Nephron (organoid): Measurements from ENCODE around the gene MORN1.

Source experiments
- H3K27ac Mint-ChIP-seq, 3 experiments: 2 replicates each; pipeline ENCODE4 v1.8.0; 2020; ENCODE audit warnings: mixed read lengths in 3 of 3, mild to moderate bottlenecking in 2 of 3, moderate library complexity in 1 of 3
- H3K27me3 Mint-ChIP-seq: 2 replicates; pipeline ENCODE4 v1.8.0; 2021; ENCODE audit warnings: low read depth, mild to moderate bottlenecking, moderate library complexity, mixed read lengths
- H3K36me3 Mint-ChIP-seq: 2 replicates; pipeline ENCODE4 v1.8.0; 2020; ENCODE audit warnings: low read depth, mixed read lengths
- H3K4me1 Mint-ChIP-seq: 2 replicates; pipeline ENCODE4 v1.8.0; 2020; ENCODE audit warnings: mixed read lengths
- H3K4me3 Mint-ChIP-seq, 3 experiments: 2 replicates each; pipeline ENCODE4 v1.8.0; 2020; ENCODE audit warnings: mild to moderate bottlenecking in 3 of 3, mixed read lengths in 3 of 3, moderate library complexity in 2 of 3
- H3K9me3 Mint-ChIP-seq: 2 replicates; pipeline ENCODE4 v1.8.0; 2020; ENCODE audit warnings: mixed read lengths
- TF ChIP-seq, protein P1 (sequence below), 3 experiments: fragments of 200-600 bp; sonication (generic); IDR thresholded peaks; one replicate each; pipeline ENCODE4 v1.5.0; 2021; ENCODE audit warnings: antibody characterized with exemption in 3 of 3; ENCODE audit not compliant: unreplicated experiment in 3 of 3

The MORN1 gene

DNA sequence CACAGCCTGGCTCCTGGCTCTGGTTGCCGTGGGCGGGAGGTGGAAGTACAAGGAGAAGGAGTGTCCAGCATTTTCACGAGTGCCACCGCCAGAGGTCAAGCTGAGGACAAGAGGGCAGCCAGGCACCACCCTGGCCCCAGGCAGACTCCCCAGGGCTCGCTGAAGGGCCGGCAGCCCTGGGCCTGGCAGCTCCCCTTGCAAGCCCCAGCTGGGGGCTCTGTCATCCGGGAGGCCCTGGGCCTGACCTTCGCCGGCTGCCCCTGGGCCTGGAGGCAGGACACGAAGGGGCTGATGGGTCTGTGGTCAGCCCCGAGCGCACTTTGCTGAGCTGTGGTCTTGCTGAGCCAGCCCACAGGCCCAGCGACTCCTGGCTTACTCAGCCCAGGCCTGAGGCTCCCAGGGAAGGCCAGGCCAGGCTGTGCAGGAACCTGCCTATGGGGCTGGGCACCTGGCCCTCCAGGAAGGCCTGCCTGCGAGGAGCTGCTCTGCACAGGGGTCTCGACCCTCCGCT lies 74.8 kb downstream of the MORN1 start:
- no peaks in the 10 kb centered on the region for H3K36me3 Mint-ChIP-seq
- H3K4me1 Mint-ChIP-seq: peaks cover 16% of the 10 kb centered on the region
- no peak overlapping the region for H3K4me3 Mint-ChIP-seq
- no peaks in the 10 kb centered on the region for H3K27me3 Mint-ChIP-seq
- peak overlapping the region; percentile 94 to 96 (median 95) for H3K27ac Mint-ChIP-seq
- TF ChIP-seq, protein P1, sequence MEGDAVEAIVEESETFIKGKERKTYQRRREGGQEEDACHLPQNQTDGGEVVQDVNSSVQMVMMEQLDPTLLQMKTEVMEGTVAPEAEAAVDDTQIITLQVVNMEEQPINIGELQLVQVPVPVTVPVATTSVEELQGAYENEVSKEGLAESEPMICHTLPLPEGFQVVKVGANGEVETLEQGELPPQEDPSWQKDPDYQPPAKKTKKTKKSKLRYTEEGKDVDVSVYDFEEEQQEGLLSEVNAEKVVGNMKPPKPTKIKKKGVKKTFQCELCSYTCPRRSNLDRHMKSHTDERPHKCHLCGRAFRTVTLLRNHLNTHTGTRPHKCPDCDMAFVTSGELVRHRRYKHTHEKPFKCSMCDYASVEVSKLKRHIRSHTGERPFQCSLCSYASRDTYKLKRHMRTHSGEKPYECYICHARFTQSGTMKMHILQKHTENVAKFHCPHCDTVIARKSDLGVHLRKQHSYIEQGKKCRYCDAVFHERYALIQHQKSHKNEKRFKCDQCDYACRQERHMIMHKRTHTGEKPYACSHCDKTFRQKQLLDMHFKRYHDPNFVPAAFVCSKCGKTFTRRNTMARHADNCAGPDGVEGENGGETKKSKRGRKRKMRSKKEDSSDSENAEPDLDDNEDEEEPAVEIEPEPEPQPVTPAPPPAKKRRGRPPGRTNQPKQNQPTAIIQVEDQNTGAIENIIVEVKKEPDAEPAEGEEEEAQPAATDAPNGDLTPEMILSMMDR (IDR thresholded peaks at IDR 0.05; ENCODE audit: unreplicated experiment in 3 of 3): no peak
- no peaks in the 10 kb centered on the region for H3K9me3 Mint-ChIP-seq

DNA sequence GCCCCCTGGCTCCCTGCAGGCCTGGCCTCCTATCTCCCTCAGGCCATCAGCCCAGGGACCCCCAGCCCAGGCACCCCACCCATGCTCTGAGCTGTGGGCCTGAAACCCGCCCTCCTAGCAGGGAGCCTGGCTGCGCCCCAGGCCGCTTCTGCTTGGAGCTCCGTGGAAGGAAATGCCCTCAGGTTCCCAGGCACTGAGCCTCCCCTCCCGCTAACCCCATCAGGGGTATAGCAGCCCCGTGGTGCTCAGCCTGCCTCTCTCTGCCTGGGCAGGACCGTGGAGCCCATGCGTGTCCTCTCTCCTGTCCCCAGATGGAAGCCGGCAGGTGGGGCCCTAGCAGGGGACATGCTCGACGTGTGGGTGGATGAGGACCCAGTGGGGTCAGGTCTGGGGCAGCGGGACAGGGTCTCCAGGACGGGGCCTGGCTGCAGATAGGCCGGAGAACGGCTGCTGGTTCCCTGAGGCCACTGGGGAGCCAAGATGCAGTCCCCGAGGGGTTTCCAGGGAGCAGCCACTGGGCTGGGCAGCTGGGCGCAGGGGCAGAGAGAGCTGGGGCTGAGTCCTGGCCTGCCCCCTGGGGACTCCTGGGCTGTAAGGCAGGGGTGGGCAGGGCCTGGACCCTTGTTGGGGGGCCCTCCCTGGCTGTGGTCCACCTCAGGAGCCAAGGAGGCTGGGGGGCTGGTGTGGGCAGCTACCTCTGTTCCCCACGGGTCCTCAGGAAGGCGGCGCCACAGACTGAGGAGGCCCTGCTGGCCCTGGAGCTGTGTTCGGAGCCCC lies 75.5 kb downstream of the MORN1 start:
- no peaks in the 10 kb centered on the region for H3K9me3 Mint-ChIP-seq
- peaks cover 15% of the 10 kb centered on the region for H3K4me1 Mint-ChIP-seq
- TF ChIP-seq, protein P1 (IDR thresholded peaks at IDR 0.05; ENCODE audit: unreplicated experiment in 3 of 3): no peak
- no peaks in the 10 kb centered on the region for H3K36me3 Mint-ChIP-seq
- no peaks in the 10 kb centered on the region for H3K27me3 Mint-ChIP-seq
- H3K27ac Mint-ChIP-seq: peak overlapping the region; percentile 88 to 96 (median 95)
- peak overlapping the region; percentile 48 to 72 (median 65) for H3K4me3 Mint-ChIP-seq

DNA sequence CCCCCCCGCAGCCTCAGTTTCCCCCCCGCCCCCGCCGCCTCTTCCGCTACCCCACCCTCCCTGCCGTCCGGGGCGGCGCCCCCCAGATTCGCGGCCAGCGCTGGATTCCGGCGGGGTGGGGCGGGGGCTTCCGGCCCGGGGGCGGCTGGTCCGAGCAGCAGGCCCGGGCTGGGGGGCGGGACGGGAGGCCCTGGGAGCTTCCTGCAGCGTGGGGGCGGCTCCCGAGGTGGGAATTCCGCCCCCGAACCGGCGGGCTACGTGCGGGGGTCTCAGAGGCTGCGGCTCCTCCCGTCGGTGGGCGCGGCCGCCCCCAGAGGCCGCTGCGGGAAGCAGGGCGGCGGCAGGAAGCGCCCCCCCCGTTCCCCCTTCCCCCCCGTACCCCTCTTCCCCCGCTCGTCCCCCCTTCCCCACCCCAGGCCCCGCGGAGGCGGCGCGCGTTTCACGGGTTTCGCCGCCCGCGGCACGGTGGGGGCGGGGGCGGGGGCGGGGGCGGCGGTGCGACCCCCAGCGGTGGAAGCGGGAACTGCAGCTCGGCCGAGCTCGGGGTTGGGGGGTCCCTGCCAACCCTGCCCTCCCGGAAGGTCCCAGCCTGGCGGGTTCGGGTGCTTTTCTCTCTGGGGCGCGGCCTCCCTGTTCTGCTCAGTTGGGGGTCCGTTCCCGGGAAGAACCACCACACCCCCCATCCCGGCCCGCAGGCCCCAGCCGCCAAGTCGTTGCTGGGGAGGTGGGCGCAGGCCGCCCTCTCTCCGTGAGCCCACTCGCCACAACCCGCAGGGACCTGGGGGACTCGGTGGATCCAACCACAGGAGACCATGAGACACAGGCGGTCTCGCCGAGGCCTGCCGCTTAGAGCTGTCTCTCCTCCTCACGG lies 76.3 kb downstream of the MORN1 start:
- Mint-ChIP-seq H3K9me3 (no peaks in the 10 kb centered on the region), H3K4me1 (peaks cover 15% of the 10 kb centered on the region), H3K4me3 (peak overlapping the region; percentile 48 to 72 (median 65)), H3K27me3 (no peaks in the 10 kb centered on the region), H3K27ac (peak overlapping the region; percentile 88 to 96 (median 95)), H3K36me3 (no peaks in the 10 kb centered on the region)
- TF ChIP-seq, protein P1 (IDR thresholded peaks at IDR 0.05; ENCODE audit: unreplicated experiment in 3 of 3): peak; percentile 98 to 99 (median 98)

DNA sequence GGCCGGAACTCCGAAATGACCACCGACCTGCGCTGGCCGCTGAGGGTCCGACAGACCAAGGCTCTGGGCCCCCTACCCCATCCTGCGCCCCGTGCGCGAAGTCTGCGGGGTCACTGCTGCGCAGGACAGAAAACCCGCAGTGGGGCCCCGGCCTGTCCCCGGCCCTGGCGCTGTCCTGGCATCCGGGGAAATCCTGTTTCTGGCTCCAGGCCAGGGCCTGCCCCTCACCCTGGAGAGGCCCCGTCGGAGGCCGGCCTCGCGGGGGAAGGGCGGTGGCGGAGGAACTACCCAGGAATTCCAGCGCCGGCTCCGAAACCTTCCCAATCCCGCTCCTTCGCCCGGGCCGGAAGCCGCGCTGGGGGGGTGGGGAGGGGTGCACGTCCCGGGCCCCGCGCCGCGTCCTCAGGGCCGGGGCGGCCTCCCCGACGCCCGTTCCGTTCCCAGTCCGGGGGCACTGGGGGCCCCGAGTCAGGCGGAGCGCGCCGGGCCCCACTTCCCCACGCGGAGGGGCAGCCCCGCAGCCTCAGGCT lies 77.0 kb downstream of the MORN1 start:
- no peaks in the 10 kb centered on the region for H3K9me3 Mint-ChIP-seq
- peaks cover 15% of the 10 kb centered on the region for H3K4me1 Mint-ChIP-seq
- H3K4me3 Mint-ChIP-seq: peak overlapping the region in 2 of 3 experiments; percentile 50 to 69
- TF ChIP-seq, protein P1 (IDR thresholded peaks at IDR 0.05; ENCODE audit: unreplicated experiment in 3 of 3): no peak
- no peaks in the 10 kb centered on the region for H3K36me3 Mint-ChIP-seq
- H3K27me3 Mint-ChIP-seq: no peaks in the 10 kb centered on the region
- H3K27ac Mint-ChIP-seq: peak overlapping the region in 2 of 3 experiments; percentile 45 to 74

DNA sequence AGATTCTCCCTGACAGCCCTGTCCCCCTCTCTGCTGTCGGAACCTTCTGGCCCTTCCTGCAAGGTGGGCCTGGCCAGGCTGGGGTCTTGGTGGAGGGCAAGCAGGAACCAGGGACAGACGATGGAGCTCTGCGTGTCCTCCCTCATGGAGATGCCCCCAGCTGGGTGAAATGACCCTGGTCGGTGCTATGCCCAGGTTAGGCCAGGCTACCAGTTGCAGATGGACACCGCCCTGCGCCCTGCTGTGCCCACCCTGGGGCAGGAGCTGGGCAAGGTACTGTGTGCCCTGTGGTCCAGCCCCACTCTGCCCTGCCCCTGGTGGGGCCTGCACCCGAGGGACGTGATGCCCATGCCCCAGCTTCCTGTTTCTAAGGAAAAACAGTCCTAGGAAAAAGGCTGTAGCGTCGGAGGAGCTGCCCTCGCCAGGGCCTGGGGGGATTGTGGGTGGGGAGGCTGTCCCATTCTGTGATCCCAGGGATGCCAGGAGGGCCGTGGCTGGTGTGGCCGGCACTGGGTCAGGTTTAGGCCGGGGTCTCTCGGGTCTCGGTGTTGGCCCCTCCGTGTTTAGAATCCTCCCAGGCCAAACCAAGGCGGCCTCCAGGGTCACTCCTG lies 77.6 kb downstream of the MORN1 start:
- Mint-ChIP-seq H3K9me3 (no peaks in the 10 kb centered on the region), H3K4me3 (peak overlapping the region; percentile 50 to 69 (median 58)), H3K27me3 (no peaks in the 10 kb centered on the region), H3K4me1 (peaks cover 9% of the 10 kb centered on the region), H3K27ac (peak overlapping the region in 2 of 3 experiments; percentile 45 to 74), H3K36me3 (peaks cover 5% of the 10 kb centered on the region)
- TF ChIP-seq, protein P1 (IDR thresholded peaks at IDR 0.05; ENCODE audit: unreplicated experiment in 3 of 3): no peak
